Neural cell (in vitro differentiated cells): ENCODE measurements around the gene MYO9A. TPM values are rescaled to one million over a fixed set of nuclear protein-coding genes. Genes with fewer than 3 reads are reported as not detected.

Experiments used
- H2AFZ ChIP-seq: fragments of 200-600, 300-800 bp; sonication (generic), shearing (Covaris generic); 2 replicates; pipeline ENCODE4 v1.6.0; 2014; ENCODE audit warnings: low read depth, mild to moderate bottlenecking, antibody characterized with exemption, low read length, moderate library complexity
- H3F3A ChIP-seq: fragments of 200-600 bp; shearing (Covaris generic); 2 replicates; pipeline ENCODE4 v1.6.1; 2016; ENCODE audit warnings: mild to moderate bottlenecking, moderate library complexity, mixed read lengths, antibody characterized with exemption, low read length; ENCODE audit not compliant: insufficient read depth, poor library complexity, severe bottlenecking
- H3K27ac ChIP-seq: fragments of 200-600, 300-800 bp; sonication (generic), shearing (Covaris generic); 2 replicates; pipeline ENCODE4 v1.5.1; 2014; ENCODE audit warnings: mild to moderate bottlenecking, low read length, moderate library complexity
- H3K27me3 ChIP-seq: fragments of 300-800, 200-600 bp; sonication (generic), shearing (Covaris generic); 2 replicates; pipeline ENCODE4 v1.6.0; 2014; ENCODE audit warnings: mild to moderate bottlenecking, low read depth, low read length, moderate library complexity; ENCODE audit not compliant: insufficient read depth
- H3K36me3 ChIP-seq: fragments of 300-800, 200-600 bp; sonication (generic), shearing (Covaris generic); 2 replicates; pipeline ENCODE4 v1.5.1; 2014; ENCODE audit warnings: mild to moderate bottlenecking, antibody characterized with exemption, low read length, moderate library complexity; ENCODE audit not compliant: insufficient read depth
- H3K4me2 ChIP-seq: fragments of 300-800, 200-600 bp; sonication (generic), shearing (Covaris generic); 2 replicates; pipeline ENCODE4 v1.6.0; 2014; ENCODE audit warnings: mild to moderate bottlenecking, low read length
- H3K4me3 ChIP-seq: fragments of 300-800, 200-600 bp; sonication (generic), shearing (Covaris generic); 2 replicates; pipeline ENCODE4 v1.5.1; 2014; ENCODE audit warnings: mild to moderate bottlenecking, low read length, moderate library complexity
- H3K79me2 ChIP-seq: fragments of 200-600 bp; shearing (Covaris generic); replicated peaks from 2 replicates; pipeline ENCODE4 v1.6.0; 2014; ENCODE audit warnings: mild to moderate bottlenecking, low read length, moderate library complexity; ENCODE audit not compliant: insufficient read depth
- H3K9ac ChIP-seq: fragments of 300-800, 200-600 bp; sonication (generic), shearing (Covaris generic); 2 replicates; pipeline ENCODE4 v1.6.1; 2016; ENCODE audit warnings: mild to moderate bottlenecking, low read length, mixed read lengths
- H3K9me2 ChIP-seq: fragments of 200-600 bp; shearing (Covaris generic); 2 replicates; pipeline ENCODE4 v1.6.1; 2016; ENCODE audit warnings: mild to moderate bottlenecking, low read length, mixed read lengths; ENCODE audit not compliant: insufficient read depth
- H3K9me3 ChIP-seq: fragments of 200-600, 300-800 bp; sonication (generic), shearing (Covaris generic); 2 replicates; pipeline ENCODE4 v1.6.1; 2016; ENCODE audit warnings: mild to moderate bottlenecking, mixed run types, low read length, moderate library complexity, mixed read lengths
- H4K20me1 ChIP-seq: fragments of 200-600 bp; shearing (Covaris generic); 2 replicates; pipeline ENCODE4 v1.6.1; 2016; ENCODE audit warnings: mild to moderate bottlenecking, mixed run types; ENCODE audit not compliant: insufficient read depth
- EP300 ChIP-seq: fragments of 450-650 bp; conservative IDR thresholded peaks from 2 replicates; pipeline ENCODE4 v1.6.1; 2014; ENCODE audit warnings: antibody characterized with exemption, mild to moderate bottlenecking, moderate library complexity; ENCODE audit not compliant: poor library complexity, severe bottlenecking
- EZH2 ChIP-seq: fragments of 200-600, 300-800 bp; shearing (Covaris generic), sonication (generic); IDR thresholded peaks from 2 replicates; pipeline ENCODE4 v1.6.1; 2014; ENCODE audit warnings: antibody characterized with exemption, low read length, borderline replicate concordance, mild to moderate bottlenecking; ENCODE audit not compliant: insufficient read depth, poor library complexity, severe bottlenecking
- MXI1 ChIP-seq: fragments of 450-650 bp; conservative IDR thresholded peaks from 2 replicates; pipeline ENCODE4 v1.6.1; 2014; ENCODE audit warnings: antibody characterized with exemption, mild to moderate bottlenecking; ENCODE audit not compliant: poor library complexity, severe bottlenecking
- POLR2AphosphoS5 ChIP-seq: IDR thresholded peaks from 2 replicates; pipeline ENCODE4 v1.6.1; 2012
- RAD21 ChIP-seq: fragments of 450-650 bp; conservative IDR thresholded peaks from 2 replicates; pipeline ENCODE4 v1.6.1; 2014; ENCODE audit warnings: antibody characterized with exemption, mild to moderate bottlenecking, moderate library complexity
- SMC3 ChIP-seq: fragments of 450-650 bp; conservative IDR thresholded peaks from 2 replicates; pipeline ENCODE4 v1.6.1; 2014; ENCODE audit warnings: antibody characterized with exemption, mild to moderate bottlenecking, moderate library complexity; ENCODE audit not compliant: poor library complexity
- TAF1 ChIP-seq: IDR thresholded peaks from 2 replicates; pipeline ENCODE4 v1.6.1; 2012; ENCODE audit warnings: low read depth
- polyA plus RNA-seq: library from polyadenylated mRNA; depleted of rRNA; stranded (reverse); fragments of >200 nt; gene quantifications from 2 replicates; pipeline ENCODE4 v1.2.3, GENCODE V29; 2014
- TF ChIP-seq, protein P1 (sequence below): fragments of 450-650 bp; IDR thresholded peaks from 2 replicates; pipeline ENCODE4 v1.5.1; 2014; ENCODE audit warnings: antibody characterized with exemption, mild to moderate bottlenecking, moderate library complexity; ENCODE audit not compliant: poor library complexity, severe bottlenecking
- TF ChIP-seq, protein P2 (sequence below): IDR thresholded peaks from 2 replicates; pipeline ENCODE4 v1.6.1; 2012; ENCODE audit warnings: borderline replicate concordance

MYO9A gene
- polyA plus RNA-seq, 1 donor from 2014 or later, result 22.7 TPM

DNA sequence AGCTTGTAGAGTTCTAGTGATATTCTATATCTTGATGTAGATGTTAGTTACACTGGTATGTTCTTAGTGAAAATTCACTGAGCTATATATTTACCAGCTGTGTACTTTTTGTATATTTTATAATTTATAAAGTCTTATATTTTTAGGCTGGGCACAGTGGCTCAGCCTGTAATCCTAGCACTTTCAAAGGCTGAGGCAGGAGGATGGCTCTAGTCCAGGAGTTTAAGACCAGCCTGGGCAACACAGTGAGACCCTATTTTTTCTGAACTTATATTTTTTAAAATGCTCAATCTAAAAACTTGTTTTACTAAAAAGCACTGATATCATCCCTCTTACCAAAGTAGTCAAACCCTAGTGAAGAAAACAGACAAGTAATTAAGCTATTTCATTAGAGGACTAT, 5.1 kb downstream of the MYO9A start:
- H3K9ac ChIP-seq, result no peak overlapping the region
- no peak overlapping the region for H3K27ac ChIP-seq
- TF ChIP-seq RAD21 (no peak), EZH2 (no peak), POLR2AphosphoS5 (no peak), SMC3 (no peak), TAF1 (no peak), MXI1 (no peak), EP300 (no peak)
- TF ChIP-seq, protein P1, sequence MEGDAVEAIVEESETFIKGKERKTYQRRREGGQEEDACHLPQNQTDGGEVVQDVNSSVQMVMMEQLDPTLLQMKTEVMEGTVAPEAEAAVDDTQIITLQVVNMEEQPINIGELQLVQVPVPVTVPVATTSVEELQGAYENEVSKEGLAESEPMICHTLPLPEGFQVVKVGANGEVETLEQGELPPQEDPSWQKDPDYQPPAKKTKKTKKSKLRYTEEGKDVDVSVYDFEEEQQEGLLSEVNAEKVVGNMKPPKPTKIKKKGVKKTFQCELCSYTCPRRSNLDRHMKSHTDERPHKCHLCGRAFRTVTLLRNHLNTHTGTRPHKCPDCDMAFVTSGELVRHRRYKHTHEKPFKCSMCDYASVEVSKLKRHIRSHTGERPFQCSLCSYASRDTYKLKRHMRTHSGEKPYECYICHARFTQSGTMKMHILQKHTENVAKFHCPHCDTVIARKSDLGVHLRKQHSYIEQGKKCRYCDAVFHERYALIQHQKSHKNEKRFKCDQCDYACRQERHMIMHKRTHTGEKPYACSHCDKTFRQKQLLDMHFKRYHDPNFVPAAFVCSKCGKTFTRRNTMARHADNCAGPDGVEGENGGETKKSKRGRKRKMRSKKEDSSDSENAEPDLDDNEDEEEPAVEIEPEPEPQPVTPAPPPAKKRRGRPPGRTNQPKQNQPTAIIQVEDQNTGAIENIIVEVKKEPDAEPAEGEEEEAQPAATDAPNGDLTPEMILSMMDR, result no peak
- TF ChIP-seq, protein P2, sequence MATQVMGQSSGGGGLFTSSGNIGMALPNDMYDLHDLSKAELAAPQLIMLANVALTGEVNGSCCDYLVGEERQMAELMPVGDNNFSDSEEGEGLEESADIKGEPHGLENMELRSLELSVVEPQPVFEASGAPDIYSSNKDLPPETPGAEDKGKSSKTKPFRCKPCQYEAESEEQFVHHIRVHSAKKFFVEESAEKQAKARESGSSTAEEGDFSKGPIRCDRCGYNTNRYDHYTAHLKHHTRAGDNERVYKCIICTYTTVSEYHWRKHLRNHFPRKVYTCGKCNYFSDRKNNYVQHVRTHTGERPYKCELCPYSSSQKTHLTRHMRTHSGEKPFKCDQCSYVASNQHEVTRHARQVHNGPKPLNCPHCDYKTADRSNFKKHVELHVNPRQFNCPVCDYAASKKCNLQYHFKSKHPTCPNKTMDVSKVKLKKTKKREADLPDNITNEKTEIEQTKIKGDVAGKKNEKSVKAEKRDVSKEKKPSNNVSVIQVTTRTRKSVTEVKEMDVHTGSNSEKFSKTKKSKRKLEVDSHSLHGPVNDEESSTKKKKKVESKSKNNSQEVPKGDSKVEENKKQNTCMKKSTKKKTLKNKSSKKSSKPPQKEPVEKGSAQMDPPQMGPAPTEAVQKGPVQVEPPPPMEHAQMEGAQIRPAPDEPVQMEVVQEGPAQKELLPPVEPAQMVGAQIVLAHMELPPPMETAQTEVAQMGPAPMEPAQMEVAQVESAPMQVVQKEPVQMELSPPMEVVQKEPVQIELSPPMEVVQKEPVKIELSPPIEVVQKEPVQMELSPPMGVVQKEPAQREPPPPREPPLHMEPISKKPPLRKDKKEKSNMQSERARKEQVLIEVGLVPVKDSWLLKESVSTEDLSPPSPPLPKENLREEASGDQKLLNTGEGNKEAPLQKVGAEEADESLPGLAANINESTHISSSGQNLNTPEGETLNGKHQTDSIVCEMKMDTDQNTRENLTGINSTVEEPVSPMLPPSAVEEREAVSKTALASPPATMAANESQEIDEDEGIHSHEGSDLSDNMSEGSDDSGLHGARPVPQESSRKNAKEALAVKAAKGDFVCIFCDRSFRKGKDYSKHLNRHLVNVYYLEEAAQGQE, result no peak
- H2AFZ ChIP-seq, result no peak overlapping the region
- no peak overlapping the region for H3K4me2 ChIP-seq
- peaks cover 3% of the 10 kb centered on the region for H4K20me1 ChIP-seq
- H3K9me3 ChIP-seq, result no peaks in the 10 kb centered on the region
- no peaks in the 10 kb centered on the region for H3K36me3 ChIP-seq
- H3K79me2 ChIP-seq, result peaks cover 53% of the 10 kb centered on the region
- no peaks in the 10 kb centered on the region for H3K27me3 ChIP-seq
- H3F3A ChIP-seq, result no peaks in the 10 kb centered on the region
- no peaks in the 10 kb centered on the region for H3K9me2 ChIP-seq
- no peak overlapping the region for H3K4me3 ChIP-seq

DNA sequence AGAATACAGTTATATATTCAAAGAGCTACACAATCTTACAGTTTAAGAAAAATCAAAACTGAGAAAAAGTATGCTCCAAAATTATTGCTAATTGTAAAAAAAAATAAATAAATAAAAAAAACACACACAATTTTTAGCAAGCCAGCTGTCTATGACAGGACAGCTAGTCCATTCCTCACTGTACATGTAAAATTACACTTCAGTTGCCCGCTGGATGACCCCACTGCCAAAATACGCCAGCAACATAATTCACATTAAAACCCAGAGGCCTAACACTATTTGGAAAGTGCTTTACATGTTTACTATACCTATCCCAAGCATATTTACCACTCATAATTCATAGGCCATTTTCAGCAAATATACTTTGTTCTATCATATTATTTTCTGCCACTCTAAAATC, 5.8 kb downstream of the MYO9A start:
- no peaks in the 10 kb centered on the region for H3K9me3 ChIP-seq
- H3K36me3 ChIP-seq, result no peaks in the 10 kb centered on the region
- no peak overlapping the region for H2AFZ ChIP-seq
- H3K9me2 ChIP-seq, result no peaks in the 10 kb centered on the region
- no peak overlapping the region for H3K27ac ChIP-seq
- H3K9ac ChIP-seq, result no peak overlapping the region
- H3K4me2 ChIP-seq, result no peak overlapping the region
- no peaks in the 10 kb centered on the region for H3F3A ChIP-seq
- H3K4me3 ChIP-seq, result no peak overlapping the region
- H4K20me1 ChIP-seq, result peaks cover 3% of the 10 kb centered on the region
- no peak for TF ChIP-seq POLR2AphosphoS5
- TF ChIP-seq, protein P1, result no peak
- no peak for TF ChIP-seq EP300
- no peak for TF ChIP-seq MXI1
- no peak for TF ChIP-seq EZH2
- no peak for TF ChIP-seq SMC3
- TF ChIP-seq, protein P2, result no peak
- TF ChIP-seq RAD21, result no peak
- no peak for TF ChIP-seq TAF1
- H3K79me2 ChIP-seq, result peaks cover 50% of the 10 kb centered on the region
- no peaks in the 10 kb centered on the region for H3K27me3 ChIP-seq
